Trophoblast cell (in vitro differentiated cells and primary cell): ENCODE data around the gene FAM107A.

Experiments used
- DNase-seq, 2 donors: peaks; one replicate each; pipeline ENCODE4 v3.0.0-alpha.2; 2016
- H2AFZ ChIP-seq: 2 replicates; pipeline ENCODE4 v1.6.1; 2013; ENCODE audit warnings: low read length, moderate library complexity, mild to moderate bottlenecking; ENCODE audit not compliant: insufficient read depth, poor library complexity
- H2AK5ac ChIP-seq: 2 replicates; pipeline ENCODE4 v1.6.1; 2013; ENCODE audit warnings: mild to moderate bottlenecking, low read length
- H2BK120ac ChIP-seq: 2 replicates; pipeline ENCODE4 v1.6.1; 2013; ENCODE audit warnings: low read length, mild to moderate bottlenecking, moderate library complexity; ENCODE audit not compliant: insufficient read depth, poor library complexity
- H2BK12ac ChIP-seq: 2 replicates; pipeline ENCODE4 v1.6.1; 2013; ENCODE audit warnings: mild to moderate bottlenecking, low read length, moderate library complexity
- H2BK5ac ChIP-seq: 2 replicates; pipeline ENCODE4 v1.6.1; 2013; ENCODE audit warnings: low read length, low read depth, moderate library complexity, mild to moderate bottlenecking; ENCODE audit not compliant: poor library complexity
- H3K14ac ChIP-seq: 2 replicates; pipeline ENCODE4 v1.6.1; 2013; ENCODE audit warnings: mild to moderate bottlenecking, low read length
- H3K18ac ChIP-seq: 2 replicates; pipeline ENCODE4 v1.6.1; 2013; ENCODE audit warnings: mild to moderate bottlenecking, low read length
- H3K23ac ChIP-seq: 2 replicates; pipeline ENCODE4 v1.6.1; 2013; ENCODE audit warnings: low read length
- H3K27ac ChIP-seq: 2 replicates; pipeline ENCODE4 v1.5.1; 2013; ENCODE audit warnings: low read depth, mild to moderate bottlenecking, inconsistent platforms, low read length, moderate library complexity
- H3K27me3 ChIP-seq: 2 replicates; pipeline ENCODE4 v1.6.1; 2013; ENCODE audit warnings: inconsistent platforms, mild to moderate bottlenecking, low read length, moderate library complexity; ENCODE audit not compliant: insufficient read depth
- H3K36me3 ChIP-seq, 2 experiments: 1 replicate in 1 of 2; 2 replicates in 1 of 2; pipeline ENCODE4 v1.6.1; 2013; ENCODE audit warnings: low read length in 2 of 2, mild to moderate bottlenecking in 2 of 2, moderate library complexity in 1 of 2; ENCODE audit not compliant: insufficient read depth in 2 of 2, control insufficient read depth in 1 of 2
- H3K4ac ChIP-seq: 2 replicates; pipeline ENCODE4 v1.6.1; 2013; ENCODE audit warnings: low read depth, mild to moderate bottlenecking, low read length, moderate library complexity
- H3K4me1 ChIP-seq, 2 experiments: 1 replicate in 1 of 2; 2 replicates in 1 of 2; pipeline ENCODE4 v1.6.1; 2013; ENCODE audit warnings: low read length in 2 of 2, mild to moderate bottlenecking in 2 of 2, moderate library complexity in 1 of 2; ENCODE audit not compliant: insufficient read depth in 2 of 2, control insufficient read depth in 1 of 2
- H3K4me2 ChIP-seq: 2 replicates; pipeline ENCODE4 v1.6.1; 2013; ENCODE audit warnings: inconsistent platforms, mild to moderate bottlenecking, low read length, moderate library complexity
- H3K4me3 ChIP-seq: 2 replicates; pipeline ENCODE4 v1.5.1; 2013; ENCODE audit warnings: mild to moderate bottlenecking, low read depth, low read length, inconsistent platforms
- H3K79me1 ChIP-seq: one replicate; pipeline ENCODE4 v1.6.1; 2013; ENCODE audit warnings: low read length
- H3K79me2 ChIP-seq: 2 replicates; pipeline ENCODE4 v1.6.1; 2013; ENCODE audit warnings: low read length, mild to moderate bottlenecking; ENCODE audit not compliant: control insufficient read depth, insufficient read depth, poor library complexity
- H3K9ac ChIP-seq: 2 replicates; pipeline ENCODE4 v1.6.1; 2013; ENCODE audit warnings: mild to moderate bottlenecking, low read length
- H3K9me3 ChIP-seq: 2 replicates; pipeline ENCODE4 v1.6.1; 2013; ENCODE audit warnings: low read depth, mild to moderate bottlenecking, control low read depth, inconsistent platforms, low read length; ENCODE audit not compliant: insufficient read depth
- H4K12ac ChIP-seq: 2 replicates; pipeline ENCODE4 v1.6.1; 2013; ENCODE audit warnings: low read depth, mild to moderate bottlenecking, low read length, moderate library complexity
- H4K8ac ChIP-seq: 2 replicates; pipeline ENCODE4 v1.6.1; 2013; ENCODE audit warnings: low read depth, mild to moderate bottlenecking, low read length, moderate library complexity
- H4K91ac ChIP-seq: one replicate; pipeline ENCODE4 v1.6.1; 2013; ENCODE audit warnings: low read depth, mild to moderate bottlenecking, low read length, moderate library complexity
- WGBS: extraction: QIAGEN DNeasy Blood & Tissue Kit; methylation state at CpG from one replicate; pipeline ENCODE4 v1.1.7; 2013; ENCODE audit warnings: missing lambda C conversion rate; ENCODE audit not compliant: insufficient read length, insufficient coverage; ENCODE audit errors: extremely low coverage; 5-methylcytosine and 5-hydroxymethylcytosine counted together

The FAM107A gene

GRCh38 chr3:58623478-58623877, 46.3 kb upstream of the FAM107A start:
- Histone ChIP-seq H3K36me3 (no peaks in the 10 kb centered on the region), H3K9me3 (no peaks in the 10 kb centered on the region), H2AFZ (no peak overlapping the region), H2BK120ac (no peak overlapping the region), H4K91ac (no peak overlapping the region), H3K4me3 (no peak overlapping the region), H4K8ac (no peak overlapping the region), H3K4ac (no peak overlapping the region), H2BK12ac (no peak overlapping the region), H3K4me2 (no peak overlapping the region), H3K14ac (no peak overlapping the region), H3K9ac (no peak overlapping the region), H3K23ac (no peak overlapping the region), H2AK5ac (no peak overlapping the region), H3K27me3 (no peaks in the 10 kb centered on the region), H3K18ac (no peak overlapping the region), H3K79me1 (no peaks in the 10 kb centered on the region), H3K4me1 (no peaks in the 10 kb centered on the region), H3K27ac (no peak overlapping the region), H3K79me2 (no peaks in the 10 kb centered on the region), H4K12ac (no peak overlapping the region), H2BK5ac (no peak overlapping the region)
- DNase-seq, result no peak
- WGBS, result no CpG with 5 or more reads among the region's 8 CpGs

- H3K27ac ChIP-seq, result no peak overlapping the region
- no peak overlapping the region for H2AFZ ChIP-seq
- H3K27me3 ChIP-seq, result no peaks in the 10 kb centered on the region
- no peak overlapping the region for H3K4me2 ChIP-seq
- no peaks in the 10 kb centered on the region for H3K36me3 ChIP-seq
- no peaks in the 10 kb centered on the region for H3K9me3 ChIP-seq
- no peak overlapping the region for H4K8ac ChIP-seq
- no peaks in the 10 kb centered on the region for H3K4me1 ChIP-seq
- no peak overlapping the region for H3K14ac ChIP-seq
- H2BK12ac ChIP-seq, result no peak overlapping the region
- no peak for DNase-seq
- no peak overlapping the region for H2AK5ac ChIP-seq
- H4K12ac ChIP-seq, result no peak overlapping the region
- H2BK120ac ChIP-seq, result no peak overlapping the region
- no peak overlapping the region for H3K9ac ChIP-seq
- no peak overlapping the region for H4K91ac ChIP-seq
- no peak overlapping the region for H3K23ac ChIP-seq
- no peak overlapping the region for H3K18ac ChIP-seq
- WGBS, result no CpG with 5 or more reads among the region's 8 CpGs
- H2BK5ac ChIP-seq, result no peak overlapping the region
- H3K79me2 ChIP-seq, result no peaks in the 10 kb centered on the region
- H3K79me1 ChIP-seq, result no peaks in the 10 kb centered on the region
- no peak overlapping the region for H3K4ac ChIP-seq
- no peak overlapping the region for H3K4me3 ChIP-seq
Observed at GRCh38 chr3:58622892-58623291, 45.7 kb upstream of the FAM107A start.

DNA sequence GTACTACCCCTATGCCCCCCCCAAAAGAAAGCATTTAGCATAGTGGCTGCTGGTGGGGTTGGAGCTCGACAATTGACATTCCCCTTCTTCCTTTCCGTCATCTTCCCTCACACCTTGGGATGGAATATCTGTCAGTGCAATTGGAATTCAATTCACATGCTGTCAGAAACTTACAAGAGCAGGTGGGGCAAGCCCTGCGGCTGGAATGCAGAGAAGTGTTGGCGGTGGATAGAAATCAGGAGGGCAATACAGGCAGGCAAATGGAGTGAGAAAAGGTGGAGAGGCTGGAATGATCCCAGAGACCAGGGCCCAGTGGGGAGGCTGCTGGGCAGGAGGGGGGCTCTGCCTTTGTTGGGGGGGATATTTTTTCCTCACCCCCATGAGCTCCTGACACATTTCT, 45.2 kb upstream of the FAM107A start:
- Histone ChIP-seq H3K9ac (no peak overlapping the region), H3K4ac (no peak overlapping the region), H2BK5ac (no peak overlapping the region), H3K27ac (no peak overlapping the region), H3K9me3 (no peaks in the 10 kb centered on the region), H2AK5ac (no peak overlapping the region), H3K4me1 (peaks cover 0 to 3% of the 10 kb centered on the region in 2 experiments), H3K79me1 (no peaks in the 10 kb centered on the region), H4K12ac (no peak overlapping the region), H3K4me2 (no peak overlapping the region), H3K27me3 (no peaks in the 10 kb centered on the region), H2AFZ (no peak overlapping the region), H3K18ac (no peak overlapping the region), H4K91ac (no peak overlapping the region), H2BK12ac (no peak overlapping the region), H3K14ac (no peak overlapping the region), H3K79me2 (no peaks in the 10 kb centered on the region), H4K8ac (no peak overlapping the region), H3K36me3 (no peaks in the 10 kb centered on the region), H3K4me3 (no peak overlapping the region), H3K23ac (no peak overlapping the region), H2BK120ac (no peak overlapping the region)
- DNase-seq, result peak; percentile 57 to 72
- no CpG with 5 or more reads among the region's 4 CpGs for WGBS

- Histone ChIP-seq H3K14ac (no peak overlapping the region), H3K27ac (no peak overlapping the region), H2AK5ac (no peak overlapping the region), H4K12ac (no peak overlapping the region), H2BK5ac (no peak overlapping the region), H4K91ac (no peak overlapping the region), H3K4ac (no peak overlapping the region), H3K23ac (no peak overlapping the region), H3K4me2 (no peak overlapping the region), H3K27me3 (no peaks in the 10 kb centered on the region), H2BK120ac (no peak overlapping the region), H3K79me1 (peaks cover 3% of the 10 kb centered on the region), H3K4me3 (no peak overlapping the region), H2BK12ac (no peak overlapping the region), H3K4me1 (peaks cover 4 to 8% of the 10 kb centered on the region in 2 experiments), H3K79me2 (no peaks in the 10 kb centered on the region), H3K9ac (no peak overlapping the region), H3K36me3 (no peaks in the 10 kb centered on the region), H4K8ac (no peak overlapping the region), H3K18ac (no peak overlapping the region), H3K9me3 (no peaks in the 10 kb centered on the region), H2AFZ (no peak overlapping the region)
- no peak for DNase-seq
- no CpG with 5 or more reads among the region's 6 CpGs for WGBS
Observed at GRCh38 chr3:58621086-58621830, 44.1 kb upstream of the FAM107A start.
